Spleen (tissue), 7 donors: ENCODE results near the gene VSTM4.

Experiments
- POLR2A ChIP-seq, 3 donors: fragments of 450-650 bp; IDR thresholded peaks; one replicate each; pipeline ENCODE4 v1.5.1; 2017; ENCODE audit warnings: antibody characterized with exemption in 3 of 3, mild to moderate bottlenecking in 1 of 3
- POLR2AphosphoS5 ChIP-seq, 3 donors: sonication (generic); formaldehyde crosslinking; IDR thresholded peaks; one replicate each; pipeline ENCODE4 v1.5.1; 2017; ENCODE audit warnings: antibody characterized with exemption in 3 of 3
- TF ChIP-seq, protein P1 (sequence below), 11 experiments: fragments of 200-600 bp in 7 of 11; fragments of 450-650 bp in 4 of 11; sonication (generic) in 4 of 11; IDR thresholded peaks in 8 of 11; conservative IDR thresholded peaks in 3 of 11; 1 replicate in 7 of 11; 2 replicates in 4 of 11; pipeline versions ENCODE4 v1.4.0 to v1.8.0; 2016 to 2021; ENCODE audit warnings: antibody characterized with exemption in 11 of 11, inconsistent platforms in 4 of 11, mild to moderate bottlenecking in 1 of 11
- donor health status: DM: no; HTN: no; CAD: no; lungs with moderate emphysema.
- donor health status: DM: no; HTN: no; CAD: no.
- donor health status: DM: no; HTN: no; CAD: no.

DNA sequence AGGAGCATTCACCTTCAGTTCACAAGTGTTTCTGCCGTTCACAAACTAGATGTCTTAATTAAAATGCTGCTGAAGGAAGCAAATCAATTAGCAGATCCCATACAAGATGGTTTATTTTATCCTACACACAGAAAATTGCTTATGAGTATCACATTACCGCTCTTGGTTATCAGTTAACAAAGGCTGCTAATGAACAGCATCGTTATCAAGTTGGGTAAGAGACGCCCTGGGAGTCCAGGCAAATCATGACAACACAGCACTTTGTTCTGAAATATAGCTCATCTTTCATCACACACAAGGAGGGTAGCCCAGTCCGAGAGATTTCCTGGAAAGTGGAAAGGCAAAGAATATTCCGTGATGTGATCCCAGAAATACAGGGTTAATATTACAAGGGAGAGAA, 39.3 kb upstream of the VSTM4 start:
- TF ChIP-seq, protein P1, sequence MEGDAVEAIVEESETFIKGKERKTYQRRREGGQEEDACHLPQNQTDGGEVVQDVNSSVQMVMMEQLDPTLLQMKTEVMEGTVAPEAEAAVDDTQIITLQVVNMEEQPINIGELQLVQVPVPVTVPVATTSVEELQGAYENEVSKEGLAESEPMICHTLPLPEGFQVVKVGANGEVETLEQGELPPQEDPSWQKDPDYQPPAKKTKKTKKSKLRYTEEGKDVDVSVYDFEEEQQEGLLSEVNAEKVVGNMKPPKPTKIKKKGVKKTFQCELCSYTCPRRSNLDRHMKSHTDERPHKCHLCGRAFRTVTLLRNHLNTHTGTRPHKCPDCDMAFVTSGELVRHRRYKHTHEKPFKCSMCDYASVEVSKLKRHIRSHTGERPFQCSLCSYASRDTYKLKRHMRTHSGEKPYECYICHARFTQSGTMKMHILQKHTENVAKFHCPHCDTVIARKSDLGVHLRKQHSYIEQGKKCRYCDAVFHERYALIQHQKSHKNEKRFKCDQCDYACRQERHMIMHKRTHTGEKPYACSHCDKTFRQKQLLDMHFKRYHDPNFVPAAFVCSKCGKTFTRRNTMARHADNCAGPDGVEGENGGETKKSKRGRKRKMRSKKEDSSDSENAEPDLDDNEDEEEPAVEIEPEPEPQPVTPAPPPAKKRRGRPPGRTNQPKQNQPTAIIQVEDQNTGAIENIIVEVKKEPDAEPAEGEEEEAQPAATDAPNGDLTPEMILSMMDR (IDR thresholded peaks at IDR 0.05 in 8 of 11, conservative IDR thresholded peaks at IDR 0.05 in 3 of 11) = no peak
- no peak for TF ChIP-seq POLR2AphosphoS5 (IDR thresholded peaks at IDR 0.05)
- TF ChIP-seq POLR2A (IDR thresholded peaks at IDR 0.05) = no peak
